ENCODE measurements around the gene PLCL2.

GRCh38 chr3:17039594-17039993 lies 154.8 kb downstream of the PLCL2 start:
- TF ChIP-seq CTCF (conservative IDR thresholded peaks at IDR 0.05 in 1 of 2, IDR thresholded peaks at IDR 0.05 in 1 of 2; ENCODE audit: extremely low read depth in 1 of 2, insufficient read depth in 1 of 2, low read depth in 1 of 2, low read length in 2 of 2), result peak in 1 of 2 donors; percentile 17
- no peak for TF ChIP-seq EZH2 (IDR thresholded peaks at IDR 0.05; ENCODE audit: borderline replicate concordance, low read length)

All from mammary epithelial cell (primary cell).